Stimulated activated CD4-positive, alpha-beta T cell treated with anti-CD3 and anti-CD28 coated beads, TNF-alpha, amount 100 ng/mL, for 4 hours (primary cell): ENCODE results near the gene SLC22A31.

Experiments used
- DNase-seq, 3 experiments: peaks; one replicate each; pipeline ENCODE4 v3.0.0-alpha.2; 2020; ENCODE audit warnings: low read depth in 3 of 3

The SLC22A31 gene

GRCh38 chr16:89164847-89165680 lies 35.3 kb downstream of the SLC22A31 start:
- no peak for DNase-seq

GRCh38 chr16:89164436-89164835 lies 35.9 kb downstream of the SLC22A31 start:
- no peak for DNase-seq

- DNase-seq, result no peak
Measured at GRCh38 chr16:89163297-89163696, 37.0 kb downstream of the SLC22A31 start.

GRCh38 chr16:89161763-89162713 lies 38.3 kb downstream of the SLC22A31 start:
- DNase-seq, result no peak

GRCh38 chr16:89160977-89161701 lies 39.2 kb downstream of the SLC22A31 start:
- DNase-seq, result no peak

GRCh38 chr16:89159850-89160354 lies 40.4 kb downstream of the SLC22A31 start:
- DNase-seq, result no peak

GRCh38 chr16:89159066-89159849 lies 41.1 kb downstream of the SLC22A31 start:
- DNase-seq, result no peak

- no peak for DNase-seq
Measured at GRCh38 chr16:89157778-89158177, 42.6 kb downstream of the SLC22A31 start.

GRCh38 chr16:89156740-89157645 lies 43.3 kb downstream of the SLC22A31 start:
- DNase-seq, result no peak

- DNase-seq, result no peak
Measured at GRCh38 chr16:89155851-89156739, 44.2 kb downstream of the SLC22A31 start.

- DNase-seq, result no peak
Measured at GRCh38 chr16:89155184-89155679, 45.1 kb downstream of the SLC22A31 start.

GRCh38 chr16:89154390-89155183 lies 45.8 kb downstream of the SLC22A31 start:
- no peak for DNase-seq

GRCh38 chr16:89153848-89154271 lies 46.5 kb downstream of the SLC22A31 start:
- DNase-seq, result no peak

- no peak for DNase-seq
Measured at GRCh38 chr16:89152831-89153700, 47.3 kb downstream of the SLC22A31 start.

- no peak for DNase-seq
Measured at GRCh38 chr16:89150981-89151380, 49.4 kb downstream of the SLC22A31 start.

- no peak for DNase-seq
Measured at GRCh38 chr16:89150090-89150835, 50.1 kb downstream of the SLC22A31 start.
